A549 treated with Hydrocortisone at 1 μM for 4 hours (cell line): ENCODE data around the gene OR10A4. TPM values are rescaled to one million over a fixed set of nuclear protein-coding genes. Genes with fewer than 3 reads are reported as not detected.

Experiments
- total RNA-seq: library from RNA; stranded (reverse); fragments of 200-300 nt; extraction: Qiagen RNA extraction; gene quantifications from 5 replicates; pipeline ENCODE4 v1.2.3, GENCODE V29; 2022

Gene OR10A4
- total RNA-seq, result not detected in 5 replicates

GRCh38 chr11:6876325-6876724 is at the start of gene OR10A4:
TSS of gene OR10A4 (plus strand) at chr11:6876625. CDS start at chr11:6876648, 23 bp downstream.

GRCh38 chr11:6845383-6845782 is 31.0 kb upstream of the OR10A4 start, which contains the start of gene OR10A5:
TSS of gene OR10A5 (plus strand) at chr11:6845683. CDS start at chr11:6845683, 0 bp downstream.

GRCh38 chr11:6862961-6863360 is 13.5 kb upstream of the OR10A4 start, which contains the start of gene OR10A2:
TSS of gene OR10A2 (plus strand) at chr11:6863057. CDS start at chr11:6869755, 6,698 bp downstream.

GRCh38 chr11:6892400-6892799 is 16.0 kb downstream of the OR10A4 start, which contains the start of gene OR2D2:
TSS of gene OR2D2 (minus strand) at chr11:6892500. CDS start at chr11:6892500, 0 bp downstream.

GRCh38 chr11:6920702-6921101 is 44.3 kb downstream of the OR10A4 start, which contains the start of gene OR2D3:
TSS of gene OR2D3 (plus strand) at chr11:6921002. CDS start at chr11:6921002, 0 bp downstream.

GRCh38 chr11:6926208-6927029 is 50.0 kb downstream of the OR10A4 start, which contains the start of gene ZNF215:
TSS of gene ZNF215 (plus strand) at chr11:6926426. CDS start at chr11:6932273, 5,847 bp downstream.

Other genes starting within 250 kb of the OR10A4 start
- 0.09 to 0.10 TPM (median 0.09 TPM) in 5 replicates for gene DCHS1, start 220.8 kb upstream of the OR10A4 start, total RNA-seq
- gene MRPL17, start 193.3 kb upstream of the OR10A4 start, total RNA-seq, result 80.2 to 104 TPM (median 93.9 TPM) in 5 replicates
- 0.07 to 0.20 TPM in 2 of 5 replicates, not detected in the others for gene OR2AG2, start 104.6 kb upstream of the OR10A4 start, total RNA-seq
- gene OR2AG1, start 93.6 kb upstream of the OR10A4 start, total RNA-seq, result not detected in 5 replicates
- gene OR6A2, start 76.9 kb upstream of the OR10A4 start, total RNA-seq, result not detected in 5 replicates
- gene OR10A5, start 30.9 kb upstream of the OR10A4 start, total RNA-seq, result not detected in 5 replicates
- gene OR10A2, start 13.6 kb upstream of the OR10A4 start, total RNA-seq, result not detected in 5 replicates
- not detected in 5 replicates for gene OR2D2, start 15.9 kb downstream of the OR10A4 start, total RNA-seq
- not detected in 5 replicates for gene OR2D3, start 44.4 kb downstream of the OR10A4 start, total RNA-seq
- gene ZNF215, start 49.8 kb downstream of the OR10A4 start, total RNA-seq, result 0.78 to 1.0 TPM (median 0.85 TPM) in 5 replicates
- gene ZNF214, start 143.7 kb downstream of the OR10A4 start, total RNA-seq, result 0.76 to 1.9 TPM (median 0.83 TPM) in 5 replicates
- not detected in 5 replicates for gene NLRP14, start 143.9 kb downstream of the OR10A4 start, total RNA-seq
- gene RBMXL2, start 212.4 kb downstream of the OR10A4 start, total RNA-seq, result not detected in 5 replicates